ENCODE data around the gene AIFM2.

AIFM2 gene

GRCh38 chr10:70078329-70078728, 54.3 kb downstream of the AIFM2 start:
- TF ChIP-seq CTCF (IDR thresholded peaks at IDR 0.05; ENCODE audit: extremely low read depth, insufficient read depth, missing control alignments) = no peak
- in situ Hi-C loops (cut with MboI; ENCODE audit: low pct_unique_long_range_greater_than_20kb, low sequenced_read_pairs, unreplicated experiment) = no loop called here
- DNase-seq (ENCODE audit: low spot score) = no peak

- in situ Hi-C loops (cut with MboI; ENCODE audit: low pct_unique_long_range_greater_than_20kb, low sequenced_read_pairs, unreplicated experiment) = no loop called here
- no peak for DNase-seq (ENCODE audit: low spot score)
- no peak for TF ChIP-seq CTCF (IDR thresholded peaks at IDR 0.05; ENCODE audit: extremely low read depth, insufficient read depth, missing control alignments)
Observed at GRCh38 chr10:70074971-70075370, 57.7 kb downstream of the AIFM2 start.

GRCh38 chr10:70074165-70074564, 58.5 kb downstream of the AIFM2 start:
- no peak for TF ChIP-seq CTCF (IDR thresholded peaks at IDR 0.05; ENCODE audit: extremely low read depth, insufficient read depth, missing control alignments)
- in situ Hi-C loops (cut with MboI; ENCODE audit: low pct_unique_long_range_greater_than_20kb, low sequenced_read_pairs, unreplicated experiment) = no loop called here
- no peak for DNase-seq (ENCODE audit: low spot score)

- no peak for DNase-seq (ENCODE audit: low spot score)
- in situ Hi-C loops (cut with MboI; ENCODE audit: low pct_unique_long_range_greater_than_20kb, low sequenced_read_pairs, unreplicated experiment) = no loop called here
- TF ChIP-seq CTCF (IDR thresholded peaks at IDR 0.05; ENCODE audit: extremely low read depth, insufficient read depth, missing control alignments) = no peak
Observed at GRCh38 chr10:70070834-70071233, 61.8 kb downstream of the AIFM2 start.

- in situ Hi-C loops (cut with MboI; ENCODE audit: low pct_unique_long_range_greater_than_20kb, low sequenced_read_pairs, unreplicated experiment) = no loop called here
- no peak for TF ChIP-seq CTCF (IDR thresholded peaks at IDR 0.05; ENCODE audit: extremely low read depth, insufficient read depth, missing control alignments)
- no peak for DNase-seq (ENCODE audit: low spot score)
Observed at GRCh38 chr10:70069346-70069745, 63.3 kb downstream of the AIFM2 start.

GRCh38 chr10:70068925-70069324, 63.7 kb downstream of the AIFM2 start:
- no peak for TF ChIP-seq CTCF (IDR thresholded peaks at IDR 0.05; ENCODE audit: extremely low read depth, insufficient read depth, missing control alignments)
- in situ Hi-C loops (cut with MboI; ENCODE audit: low pct_unique_long_range_greater_than_20kb, low sequenced_read_pairs, unreplicated experiment) = no loop called here
- DNase-seq (ENCODE audit: low spot score) = no peak

GRCh38 chr10:70067586-70067985, 65.0 kb downstream of the AIFM2 start:
- DNase-seq (ENCODE audit: low spot score) = no peak
- in situ Hi-C loops (cut with MboI; ENCODE audit: low pct_unique_long_range_greater_than_20kb, low sequenced_read_pairs, unreplicated experiment) = no loop called here
- no peak for TF ChIP-seq CTCF (IDR thresholded peaks at IDR 0.05; ENCODE audit: extremely low read depth, insufficient read depth, missing control alignments)

Measured in GM13977 (cell line).